A673 (cell line): ENCODE measurements around the gene ACACA. TPM values are rescaled to one million over a fixed set of nuclear protein-coding genes. Genes with fewer than 3 reads are reported as not detected.

Experiments used
- BruUV-seq: library from RNA; stranded (reverse); fragments of 400-500 nt; replicated peaks from 2 replicates; lab custom pipeline; 2021; lab: Mats Ljungman, UMichigan
- CTCF ChIA-PET: fragments of 300-600 bp; sonication (Branson Sonifier 250); formaldehyde crosslinking; loops from one replicate; lab custom pipeline; 2022; ENCODE audit warnings: antibody characterized with exemption; lab: Charles Lee
- POLR2A ChIA-PET: fragments of 300-600 bp; sonication (Branson Sonifier 250); formaldehyde crosslinking; loops from one replicate; lab custom pipeline; 2022; ENCODE audit warnings: antibody characterized with exemption; ENCODE audit not compliant: low non-redundant PET; lab: Charles Lee
- DNase-seq: peaks from one replicate; pipeline ENCODE4 v3.0.0-alpha.2; 2015; ENCODE audit warnings: low spot score
- H3K27ac ChIP-seq: fragments of 200-600 bp; sonication (generic); 2 replicates; pipeline ENCODE4 v1.5.1; 2016; ENCODE audit warnings: mixed run types, low read depth, mild to moderate bottlenecking, mixed read lengths, antibody characterized with exemption, low read length; ENCODE audit not compliant: poor library complexity, severe bottlenecking
- H3K27me3 ChIP-seq: fragments of 200-600 bp; sonication (generic); replicated peaks from 2 replicates; pipeline ENCODE4 v1.6.1; 2017; ENCODE audit warnings: mixed run types, low read depth, mild to moderate bottlenecking, mixed read lengths, antibody characterized with exemption, low read length; ENCODE audit not compliant: insufficient read depth, poor library complexity
- H3K36me3 ChIP-seq: fragments of 200-600 bp; sonication (generic); 2 replicates; pipeline ENCODE4 v1.6.1; 2016; ENCODE audit warnings: mixed run types, mild to moderate bottlenecking, mixed read lengths, antibody characterized with exemption, low read length; ENCODE audit not compliant: insufficient read depth, poor library complexity, severe bottlenecking
- H3K4me1 ChIP-seq: fragments of 200-600 bp; sonication (generic); 2 replicates; pipeline ENCODE4 v1.6.1; 2017; ENCODE audit warnings: mixed run types, mild to moderate bottlenecking, mixed read lengths, antibody characterized with exemption, low read length; ENCODE audit not compliant: insufficient read depth, poor library complexity, severe bottlenecking
- H3K4me3 ChIP-seq: fragments of 200-600 bp; sonication (generic); 2 replicates; pipeline ENCODE4 v1.5.1; 2016; ENCODE audit warnings: low read depth, mixed run types, mild to moderate bottlenecking, mixed read lengths, low read length; ENCODE audit not compliant: poor library complexity, severe bottlenecking
- H3K9me3 ChIP-seq: fragments of 200-600 bp; sonication (generic); 2 replicates; pipeline ENCODE4 v1.6.1; 2016; ENCODE audit warnings: mixed run types, low read depth, mild to moderate bottlenecking, mixed read lengths, antibody characterized with exemption, low read length; ENCODE audit not compliant: poor library complexity, severe bottlenecking
- CTCF ChIP-seq: fragments of 300-800, 200-600 bp; sonication (generic); conservative IDR thresholded peaks from 2 replicates; pipeline ENCODE4 v1.5.1; 2017; ENCODE audit warnings: low read depth, mild to moderate bottlenecking, antibody characterized with exemption, low read length, moderate library complexity, mixed read lengths
- EZH2 ChIP-seq: fragments of 200-600 bp; sonication (generic); IDR thresholded peaks from 2 replicates; pipeline ENCODE4 v1.6.1; 2017; ENCODE audit warnings: borderline replicate concordance, low read depth, mild to moderate bottlenecking, mixed read lengths, antibody characterized with exemption, low read length; ENCODE audit not compliant: poor library complexity, severe bottlenecking
- intact Hi-C: fragments of 100-400 bp; cut with micrococcal nuclease; formaldehyde crosslinking; loops from one replicate; pipeline ENCODE4 v1.10.0; 2022; ENCODE audit not compliant: unreplicated experiment
- total RNA-seq: library from RNA; stranded (reverse); gene quantifications from 2 replicates; pipeline ENCODE4 v1.2.3, GENCODE V29; 2021

The ACACA gene
- total RNA-seq, 1 experiment from 2014 or later, result 68.3 TPM

DNA sequence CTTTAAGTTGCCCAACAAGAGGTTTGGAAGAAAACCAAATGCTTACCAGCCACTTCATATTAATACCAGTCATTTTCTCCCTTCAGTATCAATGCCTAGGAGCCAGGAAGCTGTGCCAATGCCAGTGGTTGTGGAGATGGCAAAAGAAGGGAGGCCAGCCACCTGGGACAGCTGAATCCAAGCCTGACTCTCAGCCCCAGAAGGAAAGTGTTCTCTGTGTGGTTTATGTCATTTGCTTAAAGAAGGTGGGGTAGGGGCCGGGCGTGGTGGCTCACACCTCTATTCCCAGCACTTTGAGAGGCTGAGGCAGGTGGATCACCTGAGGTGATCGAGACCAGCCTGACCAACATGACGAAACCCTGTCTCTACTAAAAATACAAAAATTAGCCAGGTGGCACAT is 17.5 kb downstream of the ACACA start:
- Histone ChIP-seq H3K4me3 (no peak overlapping the region), H3K9me3 (no peaks in the 10 kb centered on the region), H3K27me3 (no peaks in the 10 kb centered on the region), H3K36me3 (no peaks in the 10 kb centered on the region), H3K27ac (no peak overlapping the region), H3K4me1 (no peaks in the 10 kb centered on the region)
- DNase-seq, result no peak
- intact Hi-C loops, result no loop called here
- POLR2A ChIA-PET, result no interaction called here
- CTCF ChIA-PET, result no interaction called here
- BruUV-seq, result no TSS peak
- TF ChIP-seq EZH2 (no peak), CTCF (no peak)

DNA sequence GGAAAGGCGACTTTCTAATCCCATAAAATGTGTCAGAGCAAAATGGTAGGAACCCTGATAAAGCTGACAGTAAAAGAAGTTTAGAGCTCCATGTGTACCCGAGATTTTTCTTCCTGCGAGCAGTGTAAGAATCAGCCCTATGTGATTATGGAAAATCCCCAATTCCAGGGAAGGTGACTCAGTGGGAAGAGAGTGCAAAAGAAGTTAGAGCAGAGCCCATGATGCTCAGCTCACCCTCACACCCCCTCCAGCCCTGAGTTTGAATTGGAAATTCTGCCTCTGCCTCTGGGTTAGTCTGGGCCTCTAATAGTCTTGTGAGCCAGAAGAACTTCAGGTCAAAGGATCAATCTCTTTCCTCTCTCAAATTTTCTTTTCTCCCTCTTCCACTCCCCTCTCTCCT is 18.4 kb downstream of the ACACA start:
- H3K27me3 ChIP-seq, result no peaks in the 10 kb centered on the region
- BruUV-seq, result no TSS peak
- H3K4me3 ChIP-seq, result no peak overlapping the region
- ChIA-PET CTCF (no interaction called here), POLR2A (no interaction called here)
- intact Hi-C loops, result no loop called here
- H3K27ac ChIP-seq, result no peak overlapping the region
- no peak for TF ChIP-seq CTCF
- no peak for TF ChIP-seq EZH2
- H3K9me3 ChIP-seq, result no peaks in the 10 kb centered on the region
- DNase-seq, result no peak
- H3K4me1 ChIP-seq, result no peaks in the 10 kb centered on the region
- H3K36me3 ChIP-seq, result no peaks in the 10 kb centered on the region

- POLR2A ChIA-PET, result no interaction called here
- no peak for DNase-seq
- Histone ChIP-seq H3K9me3 (no peaks in the 10 kb centered on the region), H3K4me1 (no peaks in the 10 kb centered on the region), H3K27ac (no peak overlapping the region), H3K27me3 (no peaks in the 10 kb centered on the region), H3K36me3 (no peaks in the 10 kb centered on the region), H3K4me3 (no peak overlapping the region)
- CTCF ChIA-PET, result interaction anchor here (1.5 kb wide), 1 partner anchor 13 kb away, joined by 7 read pairs; no protein-coding TSS in a partner anchor
- no TSS peak for BruUV-seq
- intact Hi-C loops, result no loop called here
- no peak for TF ChIP-seq CTCF
Observed at GRCh38 chr17:37386462-37386861, 20.2 kb downstream of the ACACA start.
